IMR-90 (cell line): Measurements from ENCODE around the gene TGM5.
"Not testable (repeated sequence)": the region's sequence is repeated elsewhere in the genome, so short reads cannot be mapped to it uniquely, and the experiment has no call there.

Source experiments
- CHD1 ChIP-seq: IDR thresholded peaks from 2 replicates; pipeline ENCODE4 v1.6.1; 2012; ENCODE audit warnings: low read depth, low read length, improper control_type of control experiment
- MAFK ChIP-seq: IDR thresholded peaks from 2 replicates; pipeline ENCODE4 v1.6.1; 2012; ENCODE audit warnings: low read depth, low read length, improper control_type of control experiment
- MXI1 ChIP-seq: IDR thresholded peaks from 2 replicates; pipeline ENCODE4 v1.6.1; 2012; ENCODE audit warnings: low read depth, mild to moderate bottlenecking, low read length, moderate library complexity, borderline replicate concordance
- POLR2A ChIP-seq: IDR thresholded peaks from 2 replicates; pipeline ENCODE4 v1.6.1; 2012; ENCODE audit warnings: mild to moderate bottlenecking, low read depth, low read length
- RAD21 ChIP-seq: IDR thresholded peaks from 2 replicates; pipeline ENCODE4 v1.6.1; 2012; ENCODE audit warnings: low read length, improper control_type of control experiment
- RFX5 ChIP-seq: IDR thresholded peaks from 2 replicates; pipeline ENCODE4 v1.8.0; 2012; ENCODE audit warnings: low read depth, mild to moderate bottlenecking, low read length, moderate library complexity
- SMC3 ChIP-seq: fragments of 150-350 bp; IDR thresholded peaks from 2 replicates; pipeline ENCODE4 v1.6.1; 2016; ENCODE audit warnings: low read depth, mild to moderate bottlenecking, antibody characterized with exemption, low read length, moderate library complexity
- TF ChIP-seq, protein P1 (sequence below): conservative IDR thresholded peaks from 2 replicates; pipeline ENCODE4 v1.5.1; 2012; ENCODE audit warnings: mild to moderate bottlenecking, low read depth, low read length, improper control_type of control experiment
- TF ChIP-seq, protein P2 (sequence below): fragments of 150-350 bp; IDR thresholded peaks from 2 replicates; pipeline ENCODE4 v1.6.1; 2016; ENCODE audit warnings: low read depth, mild to moderate bottlenecking, low read length, moderate library complexity, borderline replicate concordance

DNA sequence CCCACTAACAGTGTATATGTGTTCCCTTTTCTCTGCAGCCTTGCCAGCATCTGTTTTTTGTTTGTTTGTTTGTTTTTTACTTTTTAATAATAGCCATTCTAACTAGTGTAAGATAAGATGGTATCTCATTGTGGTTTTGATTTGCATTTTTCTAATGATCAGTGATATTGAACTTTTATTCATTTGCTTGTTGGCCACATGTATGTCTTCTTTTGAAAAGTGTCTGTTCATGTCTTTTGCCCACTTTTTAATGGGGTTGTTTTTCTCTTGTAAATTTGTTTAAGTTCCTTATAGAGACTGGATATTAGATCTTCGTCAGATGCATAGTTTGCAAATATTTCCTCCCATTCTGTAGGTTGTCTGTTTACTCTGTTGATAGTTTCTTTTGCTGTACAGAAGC is 5.2 kb upstream of the TGM5 start:
- TF ChIP-seq, protein P1, sequence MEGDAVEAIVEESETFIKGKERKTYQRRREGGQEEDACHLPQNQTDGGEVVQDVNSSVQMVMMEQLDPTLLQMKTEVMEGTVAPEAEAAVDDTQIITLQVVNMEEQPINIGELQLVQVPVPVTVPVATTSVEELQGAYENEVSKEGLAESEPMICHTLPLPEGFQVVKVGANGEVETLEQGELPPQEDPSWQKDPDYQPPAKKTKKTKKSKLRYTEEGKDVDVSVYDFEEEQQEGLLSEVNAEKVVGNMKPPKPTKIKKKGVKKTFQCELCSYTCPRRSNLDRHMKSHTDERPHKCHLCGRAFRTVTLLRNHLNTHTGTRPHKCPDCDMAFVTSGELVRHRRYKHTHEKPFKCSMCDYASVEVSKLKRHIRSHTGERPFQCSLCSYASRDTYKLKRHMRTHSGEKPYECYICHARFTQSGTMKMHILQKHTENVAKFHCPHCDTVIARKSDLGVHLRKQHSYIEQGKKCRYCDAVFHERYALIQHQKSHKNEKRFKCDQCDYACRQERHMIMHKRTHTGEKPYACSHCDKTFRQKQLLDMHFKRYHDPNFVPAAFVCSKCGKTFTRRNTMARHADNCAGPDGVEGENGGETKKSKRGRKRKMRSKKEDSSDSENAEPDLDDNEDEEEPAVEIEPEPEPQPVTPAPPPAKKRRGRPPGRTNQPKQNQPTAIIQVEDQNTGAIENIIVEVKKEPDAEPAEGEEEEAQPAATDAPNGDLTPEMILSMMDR = not testable (repeated sequence)
- not testable (repeated sequence) for TF ChIP-seq CHD1, POLR2A, MAFK, SMC3, MXI1, RAD21, RFX5
- TF ChIP-seq, protein P2, sequence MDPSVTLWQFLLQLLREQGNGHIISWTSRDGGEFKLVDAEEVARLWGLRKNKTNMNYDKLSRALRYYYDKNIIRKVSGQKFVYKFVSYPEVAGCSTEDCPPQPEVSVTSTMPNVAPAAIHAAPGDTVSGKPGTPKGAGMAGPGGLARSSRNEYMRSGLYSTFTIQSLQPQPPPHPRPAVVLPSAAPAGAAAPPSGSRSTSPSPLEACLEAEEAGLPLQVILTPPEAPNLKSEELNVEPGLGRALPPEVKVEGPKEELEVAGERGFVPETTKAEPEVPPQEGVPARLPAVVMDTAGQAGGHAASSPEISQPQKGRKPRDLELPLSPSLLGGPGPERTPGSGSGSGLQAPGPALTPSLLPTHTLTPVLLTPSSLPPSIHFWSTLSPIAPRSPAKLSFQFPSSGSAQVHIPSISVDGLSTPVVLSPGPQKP = not testable (repeated sequence)
